IPS-18c (cell line): ENCODE results near the gene RNF19B.

ENCODE experiments used
- H3K4me3 ChIP-seq: 2 replicates; pipeline ENCODE4 v1.7.0; 2013; ENCODE audit warnings: low read depth, mild to moderate bottlenecking, low read length, moderate library complexity; ENCODE audit not compliant: insufficient read depth
- H3K9me3 ChIP-seq: one replicate; pipeline ENCODE4 v1.6.1; 2013; ENCODE audit warnings: mild to moderate bottlenecking, low read length, moderate library complexity; ENCODE audit not compliant: control insufficient read depth, insufficient read depth

RNF19B gene

GRCh38 chr1:32900371-32900955 lies 64.1 kb downstream of the RNF19B start:
- Histone ChIP-seq H3K4me3 (peak overlapping the region; percentile 51), H3K9me3 (peaks cover 2% of the 10 kb centered on the region)

DNA sequence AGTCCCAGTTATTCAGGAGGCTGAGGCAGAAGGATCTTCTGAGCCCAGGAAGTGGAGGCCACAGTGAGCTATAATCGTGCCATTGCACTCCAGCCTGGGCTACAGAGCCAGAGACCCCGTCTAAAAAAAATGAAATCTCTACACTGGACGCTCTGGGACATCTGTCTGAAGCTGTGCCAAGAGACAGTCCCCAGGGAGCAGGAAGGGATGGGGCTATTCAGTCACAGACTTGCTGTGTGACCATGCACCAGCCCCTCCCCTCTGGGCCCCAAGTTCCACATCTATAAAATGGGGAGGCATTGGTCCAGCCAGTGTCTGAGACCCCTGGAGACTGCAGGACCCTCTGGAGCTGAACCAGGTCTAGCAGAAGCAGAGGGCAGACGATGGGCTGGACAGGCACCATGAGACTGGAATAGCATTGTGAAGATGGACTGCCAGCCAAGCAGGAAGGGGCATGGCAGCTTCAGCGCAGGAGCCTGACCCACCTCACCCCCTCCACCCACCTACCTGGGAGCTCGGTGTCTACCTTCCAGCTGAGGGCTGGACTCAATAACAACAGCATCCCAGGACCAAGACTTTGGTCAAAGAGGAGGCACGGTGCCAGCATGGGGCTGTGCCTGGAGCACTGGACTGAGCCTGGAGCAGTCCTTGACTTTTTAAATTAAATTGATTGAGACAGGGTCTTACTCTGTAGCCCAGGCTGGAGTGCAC lies 64.9 kb downstream of the RNF19B start:
- peaks cover 2% of the 10 kb centered on the region for H3K9me3 ChIP-seq

GRCh38 chr1:32898958-32899357 lies 65.7 kb downstream of the RNF19B start:
- Histone ChIP-seq H3K9me3 (peaks cover 2% of the 10 kb centered on the region), H3K4me3 (no peak overlapping the region)

More for the DNA sequence above, 64.9 kb downstream of the RNF19B start:
- no peak overlapping the region for H3K4me3 ChIP-seq

DNA sequence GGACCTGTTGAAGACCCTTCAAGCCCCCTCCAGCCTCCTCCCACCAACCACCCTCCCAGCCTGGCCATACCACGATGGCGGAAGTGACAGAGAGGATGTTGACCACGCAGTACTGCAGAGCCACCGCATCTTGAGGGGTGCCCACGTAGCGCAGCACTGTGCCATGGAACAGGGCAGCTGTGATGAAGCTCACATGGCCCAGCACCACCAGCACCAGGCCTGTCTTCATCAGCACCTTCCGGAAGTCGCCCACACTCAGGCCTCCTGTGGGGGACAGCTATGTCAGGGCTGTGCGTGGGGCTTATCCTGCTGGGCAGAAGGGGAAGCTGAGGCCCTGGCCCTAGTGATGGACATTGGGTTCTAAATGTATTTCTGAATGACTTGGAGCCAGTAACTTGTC lies 66.6 kb downstream of the RNF19B start:
- Histone ChIP-seq H3K4me3 (no peak overlapping the region), H3K9me3 (peaks cover 2% of the 10 kb centered on the region)

- H3K9me3 ChIP-seq: peaks cover 2% of the 10 kb centered on the region
- no peak overlapping the region for H3K4me3 ChIP-seq
Observed at GRCh38 chr1:32897082-32898049, 67.2 kb downstream of the RNF19B start.

GRCh38 chr1:32896451-32896850 lies 68.2 kb downstream of the RNF19B start:
- H3K9me3 ChIP-seq: peaks cover 2% of the 10 kb centered on the region
- no peak overlapping the region for H3K4me3 ChIP-seq

DNA sequence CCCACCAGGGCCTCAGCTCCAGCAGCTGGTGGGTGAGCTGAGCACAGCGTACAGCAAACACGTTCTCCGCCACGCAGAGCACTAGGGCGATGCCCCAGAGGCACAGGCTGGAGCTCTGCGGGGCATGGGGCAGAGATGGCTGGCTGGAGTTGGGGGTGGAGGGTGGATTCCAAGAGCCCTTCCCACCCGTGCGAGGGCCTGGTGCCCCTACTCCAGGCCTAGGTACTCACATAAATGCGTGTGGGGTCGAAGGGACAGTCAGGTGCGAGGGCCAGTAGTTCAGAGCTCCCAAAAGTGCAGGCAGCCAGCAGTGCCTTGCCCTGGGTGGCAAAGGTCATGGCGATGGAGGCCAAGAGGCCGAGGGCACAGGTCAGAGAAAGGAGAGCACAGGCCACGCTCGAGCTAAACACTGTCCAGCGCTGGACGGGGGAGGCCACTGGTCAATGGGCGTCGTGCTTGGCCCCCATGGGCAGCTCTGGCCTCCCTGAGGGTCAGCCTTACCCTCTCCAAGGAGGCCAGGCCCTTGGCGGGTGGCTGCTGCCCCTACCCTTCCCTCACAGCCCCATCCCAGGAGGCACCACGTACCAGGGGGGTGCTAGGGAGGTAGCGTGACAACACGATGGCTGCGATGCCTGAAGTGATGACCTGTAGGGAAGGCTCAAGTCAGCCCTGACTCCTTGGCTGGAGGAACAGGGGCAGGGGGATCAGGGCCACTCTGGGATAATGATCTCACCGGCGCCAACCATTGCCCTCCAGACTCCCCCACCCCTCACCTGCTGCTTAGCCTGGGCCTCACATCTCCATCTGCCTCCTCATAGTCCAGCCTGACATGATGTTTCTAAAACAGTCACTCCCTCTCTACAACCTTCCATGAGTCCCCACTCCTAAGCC lies 69.0 kb downstream of the RNF19B start:
- no peaks in the 10 kb centered on the region for H3K9me3 ChIP-seq
- no peak overlapping the region for H3K4me3 ChIP-seq

- H3K9me3 ChIP-seq: no peaks in the 10 kb centered on the region
- H3K4me3 ChIP-seq: no peak overlapping the region
Observed at GRCh38 chr1:32894681-32895080, 69.9 kb downstream of the RNF19B start.

- Histone ChIP-seq H3K4me3 (peak overlapping the region; percentile 72), H3K9me3 (no peaks in the 10 kb centered on the region)
Observed at GRCh38 chr1:32894019-32894600, 70.5 kb downstream of the RNF19B start.

- no peaks in the 10 kb centered on the region for H3K9me3 ChIP-seq
- peak overlapping the region; percentile 72 for H3K4me3 ChIP-seq
Observed at GRCh38 chr1:32893198-32894018, 71.2 kb downstream of the RNF19B start.

DNA sequence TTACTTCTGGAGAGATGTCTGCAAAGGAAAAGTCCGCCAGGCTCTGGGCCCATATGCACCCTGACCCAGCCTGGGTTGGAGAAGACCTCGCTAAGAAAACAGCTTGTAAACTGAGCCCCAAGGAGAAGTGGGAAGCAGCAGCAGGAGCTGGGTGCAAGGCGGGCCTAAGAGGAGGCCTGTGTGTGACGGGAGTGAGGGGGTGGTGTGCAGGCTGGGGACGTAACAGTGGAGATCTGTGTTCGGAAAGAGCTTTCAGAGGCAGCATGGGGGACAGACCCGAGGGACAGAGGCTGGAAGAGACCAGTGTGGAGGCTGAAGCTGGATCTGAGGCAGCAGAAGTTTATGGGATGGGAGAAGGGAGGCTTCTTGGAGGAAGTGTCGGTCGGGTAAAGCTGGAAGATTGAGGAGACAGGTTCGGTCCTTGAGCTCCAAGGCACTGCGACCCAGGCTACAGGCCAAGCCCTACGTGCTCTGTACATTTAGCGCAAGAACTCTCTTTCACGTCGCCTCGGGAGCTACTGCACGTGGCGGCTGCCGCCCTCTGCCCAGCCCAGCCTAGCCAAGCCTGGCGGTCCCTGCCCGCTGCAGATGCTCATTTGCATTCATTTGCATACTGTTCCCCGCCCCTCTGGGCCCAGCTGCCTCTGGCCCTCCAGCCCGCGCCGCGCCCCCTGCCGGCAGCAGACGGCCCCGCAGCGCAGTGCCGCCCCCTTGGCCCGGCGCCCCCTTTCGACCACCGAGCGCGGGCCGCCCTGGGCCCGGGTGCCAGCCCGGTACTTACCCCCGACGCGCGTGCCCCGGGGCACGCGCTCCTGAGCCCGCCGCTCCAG lies 72.0 kb downstream of the RNF19B start:
- Histone ChIP-seq H3K9me3 (no peaks in the 10 kb centered on the region), H3K4me3 (peak overlapping the region; percentile 72)

DNA sequence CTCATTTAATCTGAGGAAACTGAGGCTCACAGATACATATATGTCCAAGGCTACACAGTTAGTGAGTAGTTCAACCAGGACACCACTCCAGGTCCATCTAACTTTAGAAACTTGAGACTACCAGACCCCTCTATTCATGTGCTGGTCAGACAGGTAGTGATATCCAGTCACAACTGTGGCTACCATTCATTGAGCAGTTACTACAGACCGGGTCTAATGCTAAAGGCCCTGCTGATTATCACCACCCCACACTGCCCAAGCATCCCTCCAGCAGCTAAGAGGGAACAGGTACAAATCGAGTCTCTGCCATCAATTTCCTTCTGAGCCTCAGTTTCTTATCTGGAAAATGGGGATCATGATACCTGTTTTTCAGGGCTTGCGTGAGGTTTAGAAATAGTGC lies 73.0 kb downstream of the RNF19B start:
- Histone ChIP-seq H3K4me3 (no peak overlapping the region), H3K9me3 (no peaks in the 10 kb centered on the region)

DNA sequence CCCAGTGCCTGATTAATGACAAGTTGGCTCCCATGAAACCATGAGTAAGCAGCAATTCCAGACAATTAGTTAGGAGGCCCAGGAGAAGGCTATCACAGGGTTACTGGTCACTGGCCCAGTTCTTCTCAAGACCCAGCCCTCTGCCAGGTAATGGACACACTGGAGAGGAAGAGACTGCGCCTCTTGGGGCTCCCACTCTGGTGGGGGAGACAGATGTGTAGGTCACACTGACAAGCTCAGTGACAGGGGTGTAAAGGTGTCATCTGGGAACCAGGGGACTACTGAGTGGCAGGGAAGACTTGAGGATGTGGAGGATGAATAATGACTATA lies 73.4 kb downstream of the RNF19B start:
- Histone ChIP-seq H3K9me3 (no peaks in the 10 kb centered on the region), H3K4me3 (no peak overlapping the region)

- Histone ChIP-seq H3K4me3 (no peak overlapping the region), H3K9me3 (no peaks in the 10 kb centered on the region)
Observed at GRCh38 chr1:32890516-32891240, 73.9 kb downstream of the RNF19B start.
